GM10847 (cell line): ENCODE measurements around the gene ANO6.

Source experiments
- POLR2A ChIP-seq: IDR thresholded peaks from 2 replicates; pipeline ENCODE4 v1.6.1; 2011; ENCODE audit not compliant: insufficient read length; ENCODE audit errors: extremely low read depth

ANO6 gene

GRCh38 chr12:45203767-45204166, 12.1 kb upstream of the ANO6 start:
- TF ChIP-seq POLR2A: no peak

- TF ChIP-seq POLR2A: no peak
Observed at GRCh38 chr12:45204757-45205156, 11.1 kb upstream of the ANO6 start.

- TF ChIP-seq POLR2A: no peak
Observed at GRCh38 chr12:45205165-45205825, 10.6 kb upstream of the ANO6 start.

DNA sequence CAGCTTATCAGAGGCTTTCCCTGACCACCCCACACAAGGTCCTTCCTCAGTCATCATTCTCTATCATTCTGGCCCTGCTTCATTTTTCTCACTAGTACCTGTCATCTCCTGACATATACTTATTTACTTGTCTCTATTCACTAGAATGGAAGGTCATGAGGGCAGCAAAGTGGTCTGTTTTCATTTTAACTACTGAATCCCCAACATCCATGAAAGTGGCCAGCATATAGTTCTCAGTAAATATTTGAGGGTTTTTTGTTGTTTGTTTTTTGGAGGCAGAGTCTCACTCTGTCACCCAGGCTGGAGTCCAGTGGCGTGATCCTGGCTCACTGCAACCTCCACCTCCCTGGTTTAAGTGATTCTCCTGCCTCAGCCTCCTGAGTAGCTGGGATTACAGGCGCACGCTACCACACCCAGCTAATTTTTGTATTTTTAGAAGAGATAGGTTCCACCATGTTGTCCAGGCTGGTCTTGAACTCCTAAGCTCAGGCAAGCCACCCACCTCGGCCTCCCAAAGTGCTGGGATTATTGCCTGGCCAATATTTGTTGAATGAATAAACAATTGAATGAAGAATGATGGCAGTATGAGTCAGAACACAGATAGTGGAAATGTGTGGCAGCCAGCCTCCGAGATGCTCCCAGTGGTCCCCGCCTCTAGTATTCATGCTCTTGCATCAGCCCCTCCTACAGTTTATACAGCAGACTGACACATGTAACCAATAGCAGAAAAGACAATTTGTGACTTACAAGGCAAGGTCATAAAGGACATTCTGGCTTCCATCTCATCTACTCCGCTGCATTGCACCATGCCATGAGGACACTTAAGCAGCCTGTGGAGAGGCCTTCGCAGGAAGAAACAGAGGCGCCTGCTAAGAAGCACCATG, 7.0 kb upstream of the ANO6 start:
- no peak for TF ChIP-seq POLR2A

GRCh38 chr12:45209784-45210183, 6.1 kb upstream of the ANO6 start:
- TF ChIP-seq POLR2A: no peak

- no peak for TF ChIP-seq POLR2A
Observed at GRCh38 chr12:45212064-45212463, 3.8 kb upstream of the ANO6 start.

DNA sequence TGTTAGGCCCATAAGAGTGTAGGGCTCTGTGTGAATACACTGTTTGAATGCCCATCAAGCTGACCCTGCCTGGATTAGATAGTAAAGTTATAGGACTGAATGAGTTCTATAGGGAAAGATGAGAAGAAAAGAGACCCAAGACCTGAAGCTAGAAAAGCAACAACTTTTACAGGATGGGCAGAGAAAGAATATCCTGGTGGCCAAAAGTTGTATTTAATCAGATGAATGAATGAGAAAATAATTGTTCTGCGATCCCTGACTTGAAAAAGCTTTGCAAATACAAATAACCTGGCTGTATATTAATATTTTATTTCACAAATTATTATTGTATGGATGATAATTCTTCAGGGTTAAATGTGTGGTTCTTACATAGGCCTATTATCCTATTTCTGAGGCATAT, 2.8 kb upstream of the ANO6 start:
- TF ChIP-seq POLR2A: no peak

GRCh38 chr12:45214071-45214470, 1.8 kb upstream of the ANO6 start:
- TF ChIP-seq POLR2A: no peak

- no peak for TF ChIP-seq POLR2A
Observed at GRCh38 chr12:45214749-45215418, 1.0 kb upstream of the ANO6 start.

GRCh38 chr12:45216230-45216982, 511 bp downstream of the ANO6 start:
- no peak for TF ChIP-seq POLR2A

GRCh38 chr12:45216983-45217485, 1.1 kb downstream of the ANO6 start:
- TF ChIP-seq POLR2A: no peak

DNA sequence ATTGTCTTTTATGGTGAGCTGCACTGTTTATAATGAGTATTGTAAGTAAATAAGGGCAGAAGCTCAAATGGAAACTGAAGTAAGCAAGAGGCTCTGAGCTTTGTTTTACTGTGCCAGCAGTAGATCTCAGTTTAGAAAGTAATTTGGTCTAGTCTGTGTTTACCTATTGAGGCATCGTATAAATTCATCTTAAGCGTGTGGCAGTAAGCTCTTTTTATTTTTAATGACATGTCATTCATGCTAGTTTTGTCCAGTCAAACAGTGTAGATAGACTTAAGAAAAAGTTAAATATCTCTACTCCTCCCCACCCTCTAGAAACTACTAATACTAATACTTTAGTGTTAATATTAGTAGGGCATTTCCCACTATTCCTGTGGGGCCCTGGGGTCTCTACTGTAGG, 2.0 kb downstream of the ANO6 start:
- TF ChIP-seq POLR2A: no peak

DNA sequence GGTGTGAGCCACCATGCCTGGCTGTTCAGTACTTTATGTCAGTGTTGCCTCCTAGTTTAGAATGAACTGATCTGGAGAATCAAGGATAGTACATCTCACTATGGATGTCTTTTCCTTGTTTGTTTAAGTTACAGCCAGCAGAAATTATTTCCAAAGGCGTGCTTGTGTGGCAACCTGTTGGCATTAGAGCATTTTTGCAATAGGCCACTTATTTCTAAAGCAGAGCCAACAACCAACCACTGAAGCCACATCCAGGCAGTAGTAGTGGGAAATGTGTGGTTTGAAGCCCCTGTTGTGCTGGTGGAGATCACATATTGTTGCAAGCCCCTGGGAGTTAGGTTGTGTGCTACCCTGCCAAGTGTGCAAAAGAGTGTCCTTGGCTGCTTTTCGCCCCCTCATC, 3.7 kb downstream of the ANO6 start:
- TF ChIP-seq POLR2A: no peak

DNA sequence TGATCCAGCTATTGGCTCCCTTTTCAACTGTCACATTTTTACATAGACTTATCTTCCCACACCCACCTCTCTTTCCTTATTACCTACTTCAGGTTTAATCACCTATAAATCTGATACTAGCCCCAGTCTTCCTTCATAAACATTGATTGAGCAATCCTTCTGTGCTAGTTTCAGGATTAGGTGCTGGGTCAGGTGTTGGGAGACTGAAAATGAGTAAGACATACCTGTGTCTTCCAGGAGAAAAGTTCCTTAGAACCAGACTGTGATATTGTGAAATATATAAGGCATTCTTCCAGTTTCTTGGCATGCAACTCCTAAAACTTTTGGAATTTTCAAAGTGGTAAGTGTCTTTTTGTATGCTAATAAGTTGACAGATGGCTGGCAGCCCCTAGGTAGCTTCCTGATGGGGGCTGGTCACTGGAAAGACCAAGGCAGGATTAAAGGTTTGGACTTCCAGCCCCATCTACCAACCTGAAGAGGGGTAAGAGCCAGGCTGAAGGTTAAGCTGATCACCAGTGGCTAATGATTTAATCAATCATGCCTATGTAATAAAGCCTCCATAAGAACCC, 4.6 kb downstream of the ANO6 start:
- no peak for TF ChIP-seq POLR2A

DNA sequence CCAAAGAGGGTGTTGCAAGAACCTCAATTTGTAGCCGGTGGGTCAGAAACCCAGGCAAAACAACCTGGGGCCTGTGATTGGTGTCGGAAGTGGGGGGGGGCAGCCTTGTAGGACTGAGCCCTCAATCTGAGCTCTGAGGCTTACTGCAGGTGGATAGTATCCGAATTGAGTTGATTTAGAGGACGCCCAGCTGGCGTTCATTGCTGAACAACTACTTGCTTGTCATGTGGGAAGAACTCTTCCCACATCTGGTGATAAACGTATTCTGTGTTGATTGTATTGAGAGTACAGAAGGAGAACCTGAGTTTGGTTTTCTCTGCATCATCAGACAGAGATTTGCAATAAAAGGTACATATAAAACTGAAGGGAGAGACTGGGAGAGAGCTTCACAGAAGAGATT, 5.1 kb downstream of the ANO6 start:
- TF ChIP-seq POLR2A: no peak

- no peak for TF ChIP-seq POLR2A
Observed at GRCh38 chr12:45223868-45224267, 8.0 kb downstream of the ANO6 start.
